ENCODE results near the gene CUL2.
A peak's percentile ranks its signal among the peaks of the same experiment; 100 is the strongest.

CUL2 gene

DNA sequence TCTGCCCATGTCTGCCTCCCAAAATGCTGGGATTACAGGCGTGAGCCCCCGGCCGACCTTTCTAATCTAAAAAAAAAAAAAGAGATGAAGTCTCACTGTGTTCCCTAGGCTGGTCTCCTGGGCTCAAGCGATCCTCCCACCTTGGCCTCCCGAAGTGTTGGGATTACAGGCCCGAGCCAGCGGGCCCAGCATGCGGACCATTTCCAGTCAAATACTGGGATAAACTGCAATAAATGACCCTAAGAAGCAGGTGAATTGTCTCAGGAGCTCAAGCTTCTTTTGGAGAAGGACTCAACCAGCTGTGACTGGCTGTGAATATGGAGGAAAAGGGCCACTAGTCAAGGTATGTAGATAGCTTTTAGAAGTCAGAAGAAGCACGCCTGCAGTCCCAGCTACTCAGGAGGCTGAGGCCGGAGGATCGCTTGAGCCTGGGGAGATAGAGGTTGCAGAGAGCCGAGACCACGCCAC lies 36.0 kb upstream of the CUL2 start:
- Histone ChIP-seq H3K9ac (peak overlapping the region; percentile 96), H3K4me1 (peaks cover 17% of the 10 kb centered on the region), H4K20me1 (no peaks in the 10 kb centered on the region), H3K36me3 (no peaks in the 10 kb centered on the region), H3K9me3 (no peaks in the 10 kb centered on the region), H3K4me2 (peak overlapping the region; percentile 92), H3K27me3 (no peaks in the 10 kb centered on the region), H3K4me3 (peak overlapping the region; percentile 93), H3K27ac (peak overlapping the region; percentile 88)
- TF ChIP-seq Cebpa-rat (IDR thresholded peaks at IDR 0.05) = no peak

DNA sequence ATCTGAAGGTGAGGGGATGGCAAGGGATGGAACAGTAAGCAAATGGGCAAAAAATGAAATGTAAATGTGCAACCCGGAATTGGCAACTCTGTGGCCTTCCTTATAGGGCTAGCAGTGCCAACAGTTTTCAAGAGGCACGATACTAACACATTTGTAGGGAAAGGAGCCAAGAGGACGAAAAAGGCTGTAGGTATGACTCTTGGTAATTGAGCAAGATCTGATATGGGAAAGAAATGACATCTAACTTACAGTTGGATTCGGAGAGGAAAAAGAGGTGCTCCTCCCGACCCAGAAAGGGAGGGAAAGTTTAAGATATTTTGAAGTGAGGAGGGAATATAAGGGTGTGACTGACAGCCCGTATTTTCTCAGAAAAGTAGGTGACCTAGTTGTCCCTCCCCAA lies 34.4 kb upstream of the CUL2 start:
- H3K4me3 ChIP-seq = no peak overlapping the region
- no peak for TF ChIP-seq Cebpa-rat (IDR thresholded peaks at IDR 0.05)
- no peaks in the 10 kb centered on the region for H3K36me3 ChIP-seq
- no peak overlapping the region for H3K27ac ChIP-seq
- no peak overlapping the region for H3K9ac ChIP-seq
- peaks cover 17% of the 10 kb centered on the region for H3K4me1 ChIP-seq
- H4K20me1 ChIP-seq = no peaks in the 10 kb centered on the region
- H3K4me2 ChIP-seq = no peak overlapping the region
- no peaks in the 10 kb centered on the region for H3K9me3 ChIP-seq
- H3K27me3 ChIP-seq = no peaks in the 10 kb centered on the region

DNA sequence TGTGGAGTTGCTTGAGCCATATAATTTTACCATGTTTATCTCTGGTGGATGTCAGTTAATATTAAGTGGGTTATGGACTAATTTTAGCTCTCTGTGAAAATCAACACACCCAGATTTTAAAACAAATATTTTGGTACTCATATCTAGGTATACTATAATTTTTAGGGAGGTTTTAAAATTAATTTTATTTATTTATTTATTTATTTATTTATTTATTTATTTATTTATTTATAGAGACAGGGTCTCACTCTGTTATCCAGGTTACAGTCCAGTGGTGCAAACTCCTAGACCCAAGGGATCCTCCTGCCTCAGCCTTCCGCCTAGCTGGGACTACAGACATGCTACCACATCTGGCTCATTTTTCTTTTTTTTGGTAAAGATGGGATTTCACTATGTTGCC lies 29.2 kb upstream of the CUL2 start:
- Histone ChIP-seq H3K27me3 (no peaks in the 10 kb centered on the region), H3K9me3 (no peaks in the 10 kb centered on the region), H3K4me3 (no peak overlapping the region), H4K20me1 (no peaks in the 10 kb centered on the region), H3K36me3 (no peaks in the 10 kb centered on the region), H3K9ac (no peak overlapping the region), H3K27ac (no peak overlapping the region), H3K4me1 (no peaks in the 10 kb centered on the region), H3K4me2 (no peak overlapping the region)
- TF ChIP-seq Cebpa-rat (IDR thresholded peaks at IDR 0.05) = no peak

DNA sequence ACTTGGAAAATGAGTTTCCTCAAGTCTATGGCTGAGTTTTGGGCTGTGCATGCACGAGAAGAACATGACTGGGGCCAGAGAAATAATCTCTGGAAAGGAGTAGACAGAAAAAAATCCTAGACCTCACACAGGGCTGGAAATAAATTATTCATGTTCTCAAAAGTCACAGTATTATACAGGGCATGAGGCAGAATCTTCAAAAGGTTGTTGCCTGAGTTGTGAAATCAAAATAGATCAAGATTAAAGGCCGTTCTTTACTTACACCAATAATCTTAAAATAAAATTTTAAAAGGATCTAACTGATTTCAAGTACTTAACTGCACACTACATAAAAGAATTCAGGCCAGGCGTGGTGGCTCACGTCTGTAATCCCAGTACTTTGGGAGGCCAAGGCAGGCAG lies 22.4 kb upstream of the CUL2 start:
- Histone ChIP-seq H3K4me1 (no peaks in the 10 kb centered on the region), H3K4me3 (no peak overlapping the region), H3K27me3 (no peaks in the 10 kb centered on the region), H3K27ac (no peak overlapping the region), H4K20me1 (no peaks in the 10 kb centered on the region), H3K4me2 (no peak overlapping the region), H3K9ac (no peak overlapping the region), H3K36me3 (no peaks in the 10 kb centered on the region), H3K9me3 (no peaks in the 10 kb centered on the region)
- TF ChIP-seq Cebpa-rat (IDR thresholded peaks at IDR 0.05) = no peak

DNA sequence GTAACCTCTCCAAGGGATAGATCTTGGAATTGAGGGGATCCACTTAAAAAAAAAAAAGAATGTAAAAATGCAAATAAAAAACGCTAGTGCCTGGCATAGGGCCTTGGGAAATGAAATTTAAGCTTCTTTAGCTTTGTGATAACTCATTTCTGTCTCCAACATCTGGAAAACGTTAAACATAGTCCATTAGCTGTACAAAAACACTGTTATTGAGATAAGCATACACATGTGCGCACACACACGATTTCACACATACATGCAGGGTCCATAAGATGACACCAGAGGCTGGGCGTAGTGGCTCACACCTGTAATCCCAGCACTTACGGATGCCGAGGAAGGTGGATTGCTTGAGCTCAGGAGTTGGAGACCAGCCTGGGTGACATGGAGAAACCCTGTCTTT lies 13.7 kb upstream of the CUL2 start:
- no peaks in the 10 kb centered on the region for H3K9me3 ChIP-seq
- H4K20me1 ChIP-seq = no peaks in the 10 kb centered on the region
- TF ChIP-seq Cebpa-rat (IDR thresholded peaks at IDR 0.05) = no peak
- H3K9ac ChIP-seq = no peak overlapping the region
- no peaks in the 10 kb centered on the region for H3K27me3 ChIP-seq
- peaks cover 16% of the 10 kb centered on the region for H3K4me1 ChIP-seq
- no peak overlapping the region for H3K4me3 ChIP-seq
- H3K27ac ChIP-seq = no peak overlapping the region
- no peak overlapping the region for H3K4me2 ChIP-seq
- H3K36me3 ChIP-seq = no peaks in the 10 kb centered on the region

DNA sequence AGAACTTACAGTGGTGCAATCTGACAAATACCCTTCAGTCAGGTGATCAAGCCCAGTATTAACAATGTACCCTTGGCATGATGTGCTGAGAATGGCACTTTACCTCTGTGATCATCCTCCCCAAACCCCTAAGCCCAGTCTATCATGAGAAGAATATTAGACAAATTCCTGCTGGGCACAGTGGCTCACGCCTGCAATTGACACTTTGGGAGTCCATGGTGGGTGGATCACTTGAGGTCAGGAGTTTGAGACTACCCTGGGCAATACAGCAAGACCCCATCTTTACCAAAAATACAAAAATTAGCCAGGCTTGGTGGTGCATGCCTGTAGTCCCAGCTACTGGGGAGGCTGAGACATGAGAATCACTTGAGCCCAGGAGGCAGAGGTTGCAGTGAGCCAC lies 7.4 kb upstream of the CUL2 start:
- Histone ChIP-seq H3K4me1 (peaks cover 16% of the 10 kb centered on the region), H3K36me3 (no peaks in the 10 kb centered on the region), H3K4me2 (no peak overlapping the region), H3K9me3 (peaks cover 10% of the 10 kb centered on the region), H3K9ac (no peak overlapping the region), H3K4me3 (no peak overlapping the region), H3K27me3 (no peaks in the 10 kb centered on the region), H4K20me1 (no peaks in the 10 kb centered on the region), H3K27ac (no peak overlapping the region)
- no peak for TF ChIP-seq Cebpa-rat (IDR thresholded peaks at IDR 0.05)

DNA sequence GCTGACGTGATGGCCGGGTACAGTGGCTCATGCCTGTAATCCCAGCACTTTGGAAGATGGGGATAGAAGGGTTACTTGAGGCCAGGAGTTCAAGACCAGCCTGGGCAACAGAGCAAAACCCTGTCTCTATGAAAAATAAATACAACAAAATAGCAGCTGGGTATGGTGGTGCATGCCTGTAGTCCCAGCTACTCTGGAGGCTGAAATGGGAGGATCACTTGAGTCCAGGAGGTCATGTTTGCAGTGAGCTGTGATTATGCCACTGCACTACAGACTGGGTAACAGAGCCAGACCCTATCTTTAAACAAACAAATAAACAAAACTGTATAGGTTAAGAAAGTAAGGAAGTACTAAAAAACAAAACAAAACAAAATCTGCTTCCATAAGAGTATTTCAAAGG lies 6.2 kb upstream of the CUL2 start:
- Histone ChIP-seq H3K27ac (no peak overlapping the region), H3K27me3 (no peaks in the 10 kb centered on the region), H4K20me1 (no peaks in the 10 kb centered on the region), H3K4me2 (no peak overlapping the region), H3K9ac (no peak overlapping the region), H3K9me3 (peaks cover 19% of the 10 kb centered on the region), H3K4me3 (no peak overlapping the region), H3K36me3 (no peaks in the 10 kb centered on the region), H3K4me1 (peaks cover 5% of the 10 kb centered on the region)
- TF ChIP-seq Cebpa-rat (IDR thresholded peaks at IDR 0.05) = no peak

DNA sequence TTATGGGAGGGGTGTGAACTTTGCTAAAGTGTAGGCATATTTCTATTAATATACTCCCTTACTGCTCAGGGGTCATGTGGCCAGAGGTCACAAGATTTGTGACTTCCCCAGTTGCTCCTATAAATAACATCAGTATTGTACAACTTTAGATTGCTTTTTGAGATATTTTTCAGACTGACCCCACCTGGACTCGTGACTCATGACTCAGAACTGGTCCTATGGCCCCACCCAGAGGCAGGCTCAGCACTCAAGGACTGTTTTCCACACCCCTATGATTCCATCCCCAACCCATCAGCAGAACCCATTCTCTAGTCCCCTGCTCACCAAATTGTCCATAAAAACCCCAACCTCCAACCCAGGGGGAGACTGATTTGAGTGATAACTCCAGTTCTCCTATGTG lies 2.7 kb upstream of the CUL2 start:
- TF ChIP-seq Cebpa-rat (IDR thresholded peaks at IDR 0.05) = no peak
- Histone ChIP-seq H3K36me3 (peaks cover 3% of the 10 kb centered on the region; the same call in 1 of the 2 replicates), H3K9me3 (peaks cover 19% of the 10 kb centered on the region), H4K20me1 (peaks cover 7% of the 10 kb centered on the region; the same call in 1 of the 2 replicates), H3K4me1 (peaks cover 23% of the 10 kb centered on the region), H3K9ac (no peak overlapping the region), H3K4me3 (no peak overlapping the region), H3K27ac (no peak overlapping the region), H3K27me3 (no peaks in the 10 kb centered on the region), H3K4me2 (no peak overlapping the region)

DNA sequence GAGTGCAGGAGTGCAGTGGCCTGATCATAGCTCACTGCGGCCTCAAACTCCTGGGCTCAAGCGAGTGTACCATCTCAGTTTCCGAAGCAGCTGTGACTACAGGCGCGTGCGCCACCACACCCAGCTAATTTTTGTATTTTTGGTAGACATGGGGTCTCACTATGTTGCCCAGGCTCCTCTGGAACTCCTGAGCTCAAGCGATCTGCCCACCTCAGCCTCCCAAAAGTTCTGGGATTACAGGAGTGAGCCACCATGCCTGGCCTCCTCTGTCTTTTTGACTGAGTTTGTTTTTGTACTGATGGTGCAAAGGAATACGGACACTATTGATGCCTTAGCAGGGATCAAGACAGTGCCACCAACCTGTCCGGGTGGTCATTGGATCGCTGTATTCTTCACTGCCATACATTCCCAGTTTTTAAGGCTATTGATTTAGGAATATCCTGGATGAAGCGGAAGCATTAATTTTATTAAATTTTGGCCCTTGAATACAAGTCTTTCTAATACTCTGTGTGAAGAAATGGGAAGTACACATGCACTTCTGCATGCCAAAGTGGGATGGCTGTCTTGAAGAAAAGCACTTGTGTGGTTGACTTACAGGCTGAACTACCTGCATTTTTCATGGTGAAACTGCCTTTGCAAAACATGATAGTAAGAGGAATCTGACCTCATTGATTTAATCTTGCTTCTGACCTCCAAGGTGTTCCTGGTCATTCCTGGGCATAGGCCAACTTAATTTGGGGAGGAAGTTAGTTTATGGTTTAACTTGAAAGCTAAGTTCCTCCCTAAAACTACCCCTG lies 2.1 kb upstream of the CUL2 start:
- Histone ChIP-seq H3K4me2 (no peak overlapping the region), H4K20me1 (peaks cover 7% of the 10 kb centered on the region; the same call in 1 of the 2 replicates), H3K4me1 (peaks cover 26% of the 10 kb centered on the region), H3K36me3 (peaks cover 9% of the 10 kb centered on the region; the same call in 1 of the 2 replicates), H3K4me3 (no peak overlapping the region), H3K27ac (no peak overlapping the region), H3K9ac (no peak overlapping the region), H3K9me3 (peaks cover 19% of the 10 kb centered on the region), H3K27me3 (no peaks in the 10 kb centered on the region)
- no peak for TF ChIP-seq Cebpa-rat (IDR thresholded peaks at IDR 0.05)

DNA sequence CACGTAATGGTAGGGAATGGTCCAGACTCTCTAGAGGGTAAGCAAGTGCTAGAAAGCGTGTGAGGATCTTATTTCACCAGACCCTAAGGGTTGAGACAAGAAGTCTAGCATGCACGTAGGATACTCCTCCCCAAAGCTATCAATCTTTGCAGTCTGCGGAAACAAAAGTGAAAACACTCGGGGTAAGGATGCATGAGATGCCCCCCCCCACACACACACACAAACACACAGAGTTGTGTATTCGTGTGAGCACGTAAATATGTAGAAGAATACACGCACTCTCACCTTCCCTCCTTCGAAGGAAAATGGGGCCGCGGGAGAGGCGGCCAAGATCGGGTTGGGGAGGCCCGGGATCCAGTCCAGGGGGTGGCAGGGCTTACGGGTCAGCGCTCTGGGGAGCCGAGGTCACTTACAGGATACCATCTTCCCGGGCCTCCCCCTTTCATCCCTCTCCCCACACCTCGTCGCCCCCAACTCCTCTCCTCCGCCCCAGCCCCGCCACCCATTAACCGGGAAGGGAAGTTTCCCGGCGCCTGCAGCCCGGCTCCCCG lies 455 bp downstream of the CUL2 start:
- Histone ChIP-seq H3K4me2 (peak overlapping the region; percentile 77), H3K9me3 (peaks cover 19% of the 10 kb centered on the region), H3K27me3 (no peaks in the 10 kb centered on the region), H3K36me3 (peaks cover 26% of the 10 kb centered on the region), H4K20me1 (peaks cover 22% of the 10 kb centered on the region), H3K4me1 (peaks cover 26% of the 10 kb centered on the region), H3K4me3 (peak overlapping the region; percentile 89), H3K27ac (peak overlapping the region; percentile 95), H3K9ac (peak overlapping the region; percentile 93)
- no peak for TF ChIP-seq Cebpa-rat (IDR thresholded peaks at IDR 0.05)
